ENCODE measurements around the gene EPHA3.

Gene EPHA3

GRCh38 chr3:89367166-89367565 lies 259.7 kb downstream of the EPHA3 start:
- DNase-seq: no peak

GRCh38 chr3:89368846-89369245 lies 261.4 kb downstream of the EPHA3 start:
- no peak for DNase-seq

DNA sequence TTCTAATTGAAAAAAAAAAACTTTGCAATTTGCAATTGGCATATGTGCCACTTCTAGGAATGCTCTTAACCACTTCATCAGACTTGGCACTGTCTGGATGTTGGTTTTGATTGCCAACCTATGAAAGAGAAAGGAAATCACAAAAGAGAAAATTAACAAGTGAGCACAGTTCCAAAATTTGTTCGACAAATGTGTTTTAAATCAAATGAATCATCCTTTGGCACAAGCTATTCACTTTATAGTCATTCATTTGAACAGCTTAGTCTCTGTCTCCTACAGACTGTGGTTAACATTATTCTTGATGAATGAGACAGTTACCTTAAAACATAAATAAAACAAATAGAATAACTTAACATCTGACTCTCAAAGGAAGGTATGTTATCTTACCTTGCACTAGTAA lies 265.0 kb downstream of the EPHA3 start:
- no peak for DNase-seq

- no peak for DNase-seq
These were observed 266.0 kb downstream of the EPHA3 start for GRCh38 chr3:89373434-89373833.

DNA sequence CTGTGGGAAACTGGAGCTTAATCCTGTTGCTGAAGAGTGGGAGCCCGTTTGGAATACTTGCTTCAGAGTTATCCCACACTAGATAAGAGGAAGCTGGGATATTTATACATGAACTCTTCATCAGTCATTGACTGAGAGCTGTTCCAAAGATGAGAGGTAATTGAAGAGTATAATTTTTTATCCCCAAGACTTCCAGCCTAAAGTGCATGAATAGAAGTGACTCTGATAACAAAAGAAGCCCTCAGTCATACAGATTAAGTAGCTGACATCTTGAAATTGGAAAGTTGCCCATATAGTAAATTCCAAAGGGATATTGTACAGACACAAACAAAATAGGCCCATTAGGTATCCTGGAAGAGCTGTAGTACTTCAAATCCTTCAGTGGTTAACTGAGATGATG lies 268.0 kb downstream of the EPHA3 start:
- no peak for DNase-seq

DNA sequence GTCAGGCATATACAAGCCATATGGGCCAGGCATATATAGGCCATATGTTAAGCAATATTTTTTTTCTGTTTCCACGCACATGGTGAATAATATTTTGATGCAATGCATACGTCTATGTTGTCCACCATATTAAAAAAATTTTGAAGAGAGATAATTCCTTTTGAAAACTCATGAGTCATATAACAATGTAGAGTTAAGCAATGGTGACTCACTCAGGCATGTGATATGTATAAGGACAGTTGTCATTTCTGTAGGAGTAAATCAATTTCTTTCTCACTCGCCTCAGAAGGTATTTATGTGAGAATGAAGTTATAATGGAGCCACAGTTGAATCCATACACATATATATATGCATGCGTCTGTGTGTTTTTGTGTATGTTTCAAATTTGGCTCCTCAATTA lies 272.6 kb downstream of the EPHA3 start:
- no peak for DNase-seq

- DNase-seq: no peak
These were observed 285.6 kb downstream of the EPHA3 start for GRCh38 chr3:89392991-89393390.

GRCh38 chr3:89395456-89395855 lies 288.0 kb downstream of the EPHA3 start:
- no peak for DNase-seq

- DNase-seq: no peak
These were observed 288.6 kb downstream of the EPHA3 start for GRCh38 chr3:89395996-89396395.

- no peak for DNase-seq
These were observed 294.6 kb downstream of the EPHA3 start for GRCh38 chr3:89402051-89402450.

DNA sequence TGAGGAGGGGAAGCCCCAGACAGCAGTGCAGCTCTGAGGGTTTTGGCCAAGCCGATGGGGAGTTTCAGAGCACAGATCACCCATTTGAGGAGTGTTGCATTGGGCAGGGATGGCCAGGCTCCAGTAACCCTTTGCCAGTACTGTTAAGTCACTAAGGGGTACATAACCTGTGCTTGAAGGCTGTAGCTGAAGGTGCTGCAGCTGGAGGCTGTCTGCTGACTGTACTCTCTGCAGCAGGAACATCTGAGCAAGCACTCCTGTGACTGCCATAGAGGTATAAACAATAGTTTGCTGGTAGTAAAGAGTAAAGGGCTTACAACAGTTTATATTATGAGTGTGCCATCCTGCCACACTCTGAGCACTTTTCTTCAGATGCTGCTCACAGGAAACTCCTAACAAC lies 297.8 kb downstream of the EPHA3 start:
- DNase-seq: no peak

DNA sequence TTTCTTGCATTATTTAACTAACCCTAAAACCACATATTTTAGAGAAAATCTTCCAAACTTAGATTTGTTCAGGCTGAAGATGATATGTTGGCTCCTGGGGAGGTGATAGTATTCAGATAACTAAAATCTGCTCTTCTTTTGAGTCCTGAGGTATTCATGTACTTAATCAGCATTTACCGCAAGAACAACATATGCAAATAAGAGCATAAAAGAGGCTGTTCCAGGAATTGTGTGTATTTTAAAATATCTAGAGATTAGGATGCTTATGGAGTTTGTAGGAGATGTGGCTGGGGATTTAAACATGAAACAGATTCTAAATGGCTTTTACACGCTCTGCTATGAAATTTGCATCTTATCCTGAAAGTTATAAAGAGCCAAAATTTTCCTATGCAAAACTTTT lies 298.2 kb downstream of the EPHA3 start:
- DNase-seq: no peak

- no peak for DNase-seq
These were observed 303.8 kb downstream of the EPHA3 start for GRCh38 chr3:89411201-89411600.

DNA sequence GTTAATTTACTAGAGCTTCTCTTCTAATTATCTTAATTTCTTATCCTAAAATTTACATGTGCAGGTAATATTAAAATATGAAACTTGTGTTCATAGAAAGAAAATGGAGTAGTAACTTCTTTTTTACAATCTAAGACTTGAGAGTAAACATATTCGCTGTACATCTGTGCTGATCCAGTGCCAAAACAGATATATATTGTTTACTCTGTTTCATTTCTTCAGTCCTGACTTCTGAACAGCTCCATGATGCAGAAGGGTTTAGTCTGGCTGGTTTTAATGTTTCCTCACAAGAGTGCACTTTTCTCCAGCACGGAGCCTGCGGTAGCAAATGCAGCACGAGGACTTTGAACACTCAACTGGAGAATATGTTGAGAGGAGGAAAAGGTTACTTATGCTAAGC lies 306.8 kb downstream of the EPHA3 start:
- DNase-seq: no peak

DNA sequence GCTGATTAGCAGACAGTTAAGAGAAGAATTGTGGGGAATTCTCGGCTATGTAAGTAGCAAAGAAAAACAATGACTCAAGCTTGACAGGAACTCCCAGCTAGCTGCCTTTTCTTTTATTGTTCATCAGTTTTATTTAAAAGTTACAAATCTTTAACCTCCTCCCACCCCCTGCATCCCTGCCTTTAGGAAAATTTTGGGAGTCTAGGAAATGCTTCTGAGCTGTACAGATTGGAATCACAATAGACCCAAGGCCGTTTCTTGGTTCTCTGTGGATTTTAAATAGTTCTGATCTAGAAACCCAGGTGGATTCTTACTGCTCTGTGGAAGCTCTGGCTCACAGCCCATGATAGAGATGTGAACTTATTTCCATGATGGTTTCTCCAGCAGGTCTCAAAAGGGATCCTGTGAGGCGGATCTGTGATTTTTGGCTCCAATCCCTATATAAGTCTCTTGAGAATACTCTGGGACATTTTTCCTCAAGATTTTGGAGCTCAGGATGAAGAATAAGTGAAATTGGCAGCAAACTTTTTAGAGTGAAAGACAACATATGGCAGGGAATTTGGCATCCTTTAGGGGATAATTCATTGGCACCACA lies 312.3 kb downstream of the EPHA3 start:
- no peak for DNase-seq

GRCh38 chr3:89426060-89426459 lies 318.6 kb downstream of the EPHA3 start:
- no peak for DNase-seq

DNA sequence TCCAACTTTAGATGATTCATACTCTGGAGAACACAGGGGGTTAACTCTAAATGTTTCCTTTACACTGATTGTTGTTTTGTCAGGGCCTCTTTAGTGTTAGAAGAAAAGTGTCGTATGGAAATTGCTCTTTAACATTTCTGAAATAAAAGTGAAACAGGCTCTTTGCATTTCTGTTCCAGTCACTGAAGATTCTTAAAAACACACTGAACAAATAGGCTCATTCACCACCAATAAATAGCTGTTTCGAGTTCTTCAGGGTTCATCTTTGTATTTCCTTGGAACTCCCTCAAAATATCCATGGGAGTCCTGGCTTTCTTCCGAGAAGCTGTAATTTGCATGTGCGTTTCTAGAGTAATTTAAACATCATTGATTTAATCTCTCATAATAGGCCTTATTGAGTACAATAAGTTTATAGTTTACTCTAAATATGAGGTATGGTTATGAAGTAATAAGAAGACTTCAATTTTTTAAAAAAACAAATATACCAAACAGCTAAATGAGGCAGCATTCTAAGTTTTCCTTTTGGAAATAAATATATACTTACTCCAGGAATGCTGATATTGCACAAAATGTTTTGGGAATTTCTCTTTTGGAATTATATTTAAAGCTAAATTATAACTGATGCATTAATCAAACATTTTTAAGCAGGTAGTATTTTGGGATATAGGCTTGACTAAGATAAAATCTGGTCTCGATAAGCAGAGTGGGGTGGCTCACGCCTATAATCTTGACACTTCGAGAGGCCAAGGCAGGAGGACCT lies 327.4 kb downstream of the EPHA3 start:
- no peak for DNase-seq

DNA sequence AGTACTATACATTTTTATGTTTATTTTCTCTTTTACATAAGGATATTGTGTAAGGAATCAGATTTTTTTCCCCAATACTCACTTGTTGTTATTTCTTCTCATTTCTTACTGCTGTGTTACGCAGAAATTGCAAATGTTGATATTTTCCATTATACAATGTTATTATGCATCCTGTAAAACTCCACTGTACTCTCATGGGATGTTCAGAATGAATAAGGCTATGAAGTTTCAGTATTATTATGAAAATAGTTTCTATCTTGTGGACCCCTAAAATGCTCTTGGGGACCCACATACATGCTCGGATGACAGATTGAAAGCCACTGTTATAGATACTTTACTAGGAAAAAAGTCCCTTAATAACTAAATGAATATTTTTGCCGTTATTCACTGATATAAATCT lies 329.4 kb downstream of the EPHA3 start:
- DNase-seq: no peak

- DNase-seq: no peak
These were observed 333.0 kb downstream of the EPHA3 start for GRCh38 chr3:89440386-89440785.

- DNase-seq: no peak
These were observed 333.7 kb downstream of the EPHA3 start for GRCh38 chr3:89441141-89441540.

- no peak for DNase-seq
These were observed 339.2 kb downstream of the EPHA3 start for GRCh38 chr3:89446593-89446992.

DNA sequence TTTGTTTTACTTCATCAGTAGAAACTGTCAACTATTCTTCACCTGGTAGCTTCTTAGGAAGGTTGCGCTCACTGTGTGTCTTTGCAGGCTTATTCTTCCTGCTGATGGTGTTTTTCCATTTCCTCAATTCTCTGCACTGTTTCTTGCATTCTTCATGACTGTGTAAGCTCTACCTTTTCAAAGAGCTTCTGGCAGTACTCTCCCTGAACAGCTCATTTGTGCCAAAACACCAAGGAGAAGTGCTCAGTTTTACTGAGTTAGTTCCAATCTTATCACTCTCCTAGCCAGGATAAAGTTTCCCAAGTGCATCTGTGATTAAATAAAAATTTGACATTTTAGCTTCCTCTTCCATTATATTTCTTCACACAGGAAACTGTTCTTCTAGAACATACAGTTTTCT lies 339.8 kb downstream of the EPHA3 start:
- DNase-seq: no peak

DNA sequence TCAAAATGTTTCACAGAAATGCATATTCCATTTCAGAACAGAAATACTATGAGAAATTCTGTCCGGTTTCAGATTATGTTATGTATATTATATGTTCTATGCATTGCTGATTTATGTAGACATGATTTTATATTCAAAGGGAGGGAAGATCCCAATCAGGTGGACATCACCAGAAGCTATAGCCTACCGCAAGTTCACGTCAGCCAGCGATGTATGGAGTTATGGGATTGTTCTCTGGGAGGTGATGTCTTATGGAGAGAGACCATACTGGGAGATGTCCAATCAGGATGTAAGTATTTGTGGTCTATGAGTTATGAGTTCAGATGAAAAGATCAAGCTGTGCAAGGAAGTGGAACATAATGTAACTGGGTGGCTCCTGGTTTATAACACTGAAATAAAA lies 341.7 kb downstream of the EPHA3 start:
- no peak for DNase-seq

DNA sequence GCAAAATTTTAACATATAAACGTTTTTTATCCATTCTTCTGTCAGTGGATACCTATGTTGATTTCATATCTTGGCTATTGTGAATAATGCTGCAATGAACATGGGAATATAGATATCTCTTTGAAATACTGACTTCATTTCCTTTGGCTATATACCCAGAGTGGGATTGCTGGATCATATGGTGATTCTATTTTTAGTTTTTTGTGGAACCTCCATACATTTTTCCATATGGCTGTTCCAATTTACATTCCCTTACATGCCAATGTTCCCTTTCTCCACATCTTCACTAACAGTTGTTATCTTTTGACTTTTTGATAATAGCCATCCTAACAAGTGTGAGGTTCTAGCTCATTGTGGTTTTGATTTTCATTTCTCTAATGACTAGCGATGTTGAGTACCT lies 344.6 kb downstream of the EPHA3 start:
- DNase-seq: no peak

DNA sequence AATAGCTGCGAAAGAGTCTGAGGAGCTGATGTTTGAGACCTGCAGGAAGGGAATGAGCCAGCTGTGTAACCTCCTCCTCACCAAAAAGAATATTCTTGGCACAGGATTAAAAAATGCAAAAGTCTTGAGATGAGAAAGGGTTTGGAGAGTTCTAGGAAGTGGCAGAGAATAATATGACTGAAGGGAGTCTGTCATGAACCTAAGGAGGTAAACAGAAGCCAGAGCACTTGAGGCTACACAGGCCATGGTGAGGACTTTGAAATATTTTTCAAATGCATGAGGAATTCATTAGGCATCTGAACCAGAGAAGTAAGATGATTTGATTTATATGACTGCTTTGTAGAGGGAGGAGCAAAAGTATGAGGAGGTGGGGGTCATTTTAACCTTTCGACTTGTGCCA lies 347.8 kb downstream of the EPHA3 start:
- DNase-seq: no peak

All from CD4-positive, alpha-beta T cell treated with Interferon alpha-2 for 1 hour (primary cell).